HUES64 (cell line): ENCODE data around the gene MAST4.
A peak's percentile ranks its signal among the peaks of the same experiment; 100 is the strongest.

Experiments
- H3K27ac ChIP-seq: 2 replicates; pipeline ENCODE4 v1.7.0; 2013; ENCODE audit warnings: low read depth, low read length, inconsistent platforms
- H3K27me3 ChIP-seq: 2 replicates; pipeline ENCODE4 v1.6.1; 2013; ENCODE audit warnings: mild to moderate bottlenecking, low read length; ENCODE audit not compliant: insufficient read depth
- H3K36me3 ChIP-seq: 2 replicates; pipeline ENCODE4 v1.6.1; 2013; ENCODE audit warnings: mild to moderate bottlenecking, low read length; ENCODE audit not compliant: insufficient read depth
- H3K4me1 ChIP-seq: 2 replicates; pipeline ENCODE4 v1.6.1; 2013; ENCODE audit warnings: mild to moderate bottlenecking, low read length, moderate library complexity; ENCODE audit not compliant: insufficient read depth
- H3K4me3 ChIP-seq: 2 replicates; pipeline ENCODE4 v1.5.1; 2013; ENCODE audit warnings: mild to moderate bottlenecking, low read length, moderate library complexity
- H3K9ac ChIP-seq: 2 replicates; pipeline ENCODE4 v1.6.1; 2013; ENCODE audit warnings: mild to moderate bottlenecking, low read depth, low read length
- H3K9me3 ChIP-seq: 2 replicates; pipeline ENCODE4 v1.6.1; 2013; ENCODE audit warnings: low read depth, low read length; ENCODE audit not compliant: insufficient read depth
- WGBS: fragments of 150-250, 120-280 bp; methylation state at CpG from one replicate; pipeline ENCODE4 v1.1.7; 2013; ENCODE audit warnings: missing lambda C conversion rate; 5-methylcytosine and 5-hydroxymethylcytosine counted together

The MAST4 gene

GRCh38 chr5:66877843-66878242, 281.6 kb downstream of the MAST4 start:
- Histone ChIP-seq H3K9ac (no peak overlapping the region), H3K27me3 (no peaks in the 10 kb centered on the region), H3K4me3 (no peak overlapping the region), H3K27ac (no peak overlapping the region), H3K4me1 (peaks cover 7% of the 10 kb centered on the region; the same call in 1 of the 2 replicates), H3K9me3 (no peaks in the 10 kb centered on the region), H3K36me3 (no peaks in the 10 kb centered on the region)
- WGBS: 89% methylated on average over 3 of the region's 3 CpGs

- Histone ChIP-seq H3K36me3 (no peaks in the 10 kb centered on the region), H3K27ac (no peak overlapping the region), H3K9me3 (no peaks in the 10 kb centered on the region), H3K9ac (no peak overlapping the region), H3K4me3 (no peak overlapping the region), H3K27me3 (no peaks in the 10 kb centered on the region), H3K4me1 (no peaks in the 10 kb centered on the region)
- WGBS: 94% methylated on average over 2 of the region's 3 CpGs
Measured at GRCh38 chr5:66880401-66880800, 284.2 kb downstream of the MAST4 start.

GRCh38 chr5:66881480-66882161, 285.4 kb downstream of the MAST4 start:
- no peaks in the 10 kb centered on the region for H3K27me3 ChIP-seq
- no peaks in the 10 kb centered on the region for H3K4me1 ChIP-seq
- WGBS: 92% methylated on average over 2 of the region's 2 CpGs
- no peak overlapping the region for H3K27ac ChIP-seq
- H3K9ac ChIP-seq: no peak overlapping the region
- H3K36me3 ChIP-seq: no peaks in the 10 kb centered on the region
- H3K4me3 ChIP-seq: no peak overlapping the region
- H3K9me3 ChIP-seq: no peaks in the 10 kb centered on the region

- Histone ChIP-seq H3K4me1 (no peaks in the 10 kb centered on the region), H3K27me3 (no peaks in the 10 kb centered on the region), H3K27ac (no peak overlapping the region), H3K9ac (no peak overlapping the region), H3K36me3 (no peaks in the 10 kb centered on the region), H3K9me3 (no peaks in the 10 kb centered on the region), H3K4me3 (no peak overlapping the region)
- 90% methylated on average over 3 of the region's 3 CpGs for WGBS
Measured at GRCh38 chr5:66882606-66883227, 286.5 kb downstream of the MAST4 start.

GRCh38 chr5:66884564-66885243, 288.5 kb downstream of the MAST4 start:
- H3K27ac ChIP-seq: no peak overlapping the region
- no peaks in the 10 kb centered on the region for H3K27me3 ChIP-seq
- H3K9ac ChIP-seq: no peak overlapping the region
- no peaks in the 10 kb centered on the region for H3K4me1 ChIP-seq
- no peak overlapping the region for H3K4me3 ChIP-seq
- no peaks in the 10 kb centered on the region for H3K9me3 ChIP-seq
- no peaks in the 10 kb centered on the region for H3K36me3 ChIP-seq
- 95% methylated on average over 9 of the region's 10 CpGs for WGBS

GRCh38 chr5:66886941-66887340, 290.7 kb downstream of the MAST4 start:
- Histone ChIP-seq H3K27me3 (no peaks in the 10 kb centered on the region), H3K4me1 (peaks cover 10% of the 10 kb centered on the region; the same call in 1 of the 2 replicates), H3K36me3 (no peaks in the 10 kb centered on the region), H3K4me3 (no peak overlapping the region), H3K27ac (no peak overlapping the region), H3K9me3 (no peaks in the 10 kb centered on the region), H3K9ac (no peak overlapping the region)
- WGBS: 86% methylated on average over 1 of the region's 1 CpG

GRCh38 chr5:66888613-66889012, 292.4 kb downstream of the MAST4 start:
- Histone ChIP-seq H3K27me3 (no peaks in the 10 kb centered on the region), H3K36me3 (no peaks in the 10 kb centered on the region), H3K4me1 (peaks cover 12% of the 10 kb centered on the region; the same call in 1 of the 2 replicates), H3K4me3 (no peak overlapping the region), H3K9ac (no peak overlapping the region), H3K9me3 (no peaks in the 10 kb centered on the region), H3K27ac (no peak overlapping the region)
- 95% methylated on average over 1 of the region's 2 CpGs for WGBS

GRCh38 chr5:66889056-66889455, 292.9 kb downstream of the MAST4 start:
- 96% methylated on average over 4 of the region's 4 CpGs for WGBS
- H3K4me1 ChIP-seq: peaks cover 12% of the 10 kb centered on the region; the same call in 1 of the 2 replicates
- no peak overlapping the region for H3K27ac ChIP-seq
- no peaks in the 10 kb centered on the region for H3K27me3 ChIP-seq
- no peak overlapping the region for H3K4me3 ChIP-seq
- H3K9me3 ChIP-seq: no peaks in the 10 kb centered on the region
- no peak overlapping the region for H3K9ac ChIP-seq
- H3K36me3 ChIP-seq: no peaks in the 10 kb centered on the region

GRCh38 chr5:66889524-66889923, 293.3 kb downstream of the MAST4 start:
- Histone ChIP-seq H3K36me3 (no peaks in the 10 kb centered on the region), H3K4me1 (peaks cover 12% of the 10 kb centered on the region; the same call in 1 of the 2 replicates), H3K4me3 (no peak overlapping the region), H3K9me3 (no peaks in the 10 kb centered on the region), H3K27ac (no peak overlapping the region), H3K27me3 (no peaks in the 10 kb centered on the region), H3K9ac (no peak overlapping the region)
- WGBS: 86% methylated on average over 4 of the region's 4 CpGs

GRCh38 chr5:66891184-66891925, 295.2 kb downstream of the MAST4 start:
- no peak overlapping the region for H3K9ac ChIP-seq
- H3K9me3 ChIP-seq: no peaks in the 10 kb centered on the region
- peaks cover 12% of the 10 kb centered on the region; the same call in 1 of the 2 replicates for H3K4me1 ChIP-seq
- H3K4me3 ChIP-seq: no peak overlapping the region
- peak overlapping the region; percentile 10; the same call in 1 of the 2 replicates for H3K27ac ChIP-seq
- 80% methylated on average over 3 of the region's 3 CpGs for WGBS
- H3K36me3 ChIP-seq: no peaks in the 10 kb centered on the region
- H3K27me3 ChIP-seq: no peaks in the 10 kb centered on the region

GRCh38 chr5:66892716-66893115, 296.5 kb downstream of the MAST4 start:
- Histone ChIP-seq H3K4me1 (peaks cover 12% of the 10 kb centered on the region; the same call in 1 of the 2 replicates), H3K27ac (no peak overlapping the region), H3K27me3 (no peaks in the 10 kb centered on the region), H3K9me3 (no peaks in the 10 kb centered on the region), H3K4me3 (no peak overlapping the region), H3K9ac (no peak overlapping the region), H3K36me3 (no peaks in the 10 kb centered on the region)
- whole genome bisulfite sequencing: 93% methylated on average over 3 of the region's 3 CpGs
